ENCODE results near the gene TLR3.
A peak's percentile ranks its signal among the peaks of the same experiment; 100 is the strongest.

GRCh38 chr4:186104890-186105646, 36.1 kb downstream of the TLR3 start:
- TF ChIP-seq POLR2A (IDR thresholded peaks at IDR 0.05; ENCODE audit: control extremely low read depth in 1 of 2, low read depth in 2 of 2, low read length in 2 of 2) (no peak), USF2 (IDR thresholded peaks at IDR 0.05; ENCODE audit: low read length) (no peak), SP1 (IDR thresholded peaks at IDR 0.05; ENCODE audit: low read depth, low read length) (no peak), EZH2 (IDR thresholded peaks at IDR 0.05; ENCODE audit: low read depth, low read length, severe bottlenecking) (peak; percentile 48)
